ENCODE data around the gene NAPB.

GRCh38 chr20:23399568-23400241, 21.6 kb downstream of the NAPB start:
- TF ChIP-seq CTCF (IDR thresholded peaks at IDR 0.05) (no peak), ZFX (IDR thresholded peaks at IDR 0.05; ENCODE audit: borderline replicate concordance) (no peak)

Measured in 22Rv1 (cell line).